CD4-positive, alpha-beta memory T cell (primary cell): ENCODE data around the gene CERS5. TPM values are rescaled to one million over a fixed set of nuclear protein-coding genes. Genes with fewer than 3 reads are reported as not detected.
A peak's percentile ranks its signal among the peaks of the same experiment; 100 is the strongest.

Source experiments
- CTCF ChIA-PET: fragments of 350-600 bp; sonication (Branson Sonifier 250); formaldehyde crosslinking; loops from one replicate; lab custom pipeline; 2021; ENCODE audit warnings: inconsistent platforms; ENCODE audit not compliant: partially characterized antibody; lab: Charles Lee
- POLR2A ChIA-PET: fragments of 350-600 bp; sonication (Branson Sonifier 250); formaldehyde crosslinking; loops from one replicate; lab custom pipeline; 2021; ENCODE audit not compliant: partially characterized antibody; lab: Charles Lee
- DNase-seq, 5 donors: peaks; one replicate each; pipeline versions ENCODE4 v3.0.0 to v3.0.0-alpha.2; 2020 to 2022; ENCODE audit warnings: mixed read lengths in 1 of 5
- H3K27ac ChIP-seq: one replicate; pipeline ENCODE4 v1.7.0; 2013; ENCODE audit warnings: low read depth, low read length
- H3K27me3 ChIP-seq: 2 replicates; pipeline ENCODE4 v1.7.0; 2013; ENCODE audit warnings: mild to moderate bottlenecking, low read length, moderate library complexity; ENCODE audit not compliant: insufficient read depth
- H3K36me3 ChIP-seq: 2 replicates; pipeline ENCODE4 v1.7.0; 2013; ENCODE audit warnings: mild to moderate bottlenecking, low read length, moderate library complexity; ENCODE audit not compliant: insufficient read depth
- H3K4me1 ChIP-seq: 2 replicates; pipeline ENCODE4 v1.7.0; 2013; ENCODE audit warnings: mild to moderate bottlenecking, low read length, moderate library complexity; ENCODE audit not compliant: insufficient read depth
- H3K4me3 ChIP-seq, 2 donors: one replicate each; pipeline ENCODE4 v1.7.0; 2013; ENCODE audit warnings: low read length in 2 of 2, mild to moderate bottlenecking in 1 of 2
- H3K9me3 ChIP-seq, 2 donors: one replicate each; pipeline ENCODE4 v1.7.0; 2013; ENCODE audit warnings: low read length in 2 of 2, control low read depth in 1 of 2; ENCODE audit not compliant: control insufficient read depth in 1 of 2
- H3K27ac Mint-ChIP-seq, 7 donors: one replicate each; pipeline ENCODE4 v1.8.0; 2020 to 2021; ENCODE audit warnings: mixed read lengths in 7 of 7, mild to moderate bottlenecking in 6 of 7, inconsistent platforms in 3 of 7, moderate library complexity in 3 of 7
- H3K27me3 Mint-ChIP-seq, 2 donors: one replicate each; pipeline ENCODE4 v1.8.0; 2020 to 2021; ENCODE audit warnings: mixed read lengths in 2 of 2
- H3K36me3 Mint-ChIP-seq, 2 donors: one replicate each; pipeline ENCODE4 v1.8.0; 2020 to 2021; ENCODE audit warnings: mixed read lengths in 2 of 2, inconsistent platforms in 1 of 2, mild to moderate bottlenecking in 1 of 2
- H3K4me1 Mint-ChIP-seq, 4 donors: one replicate each; pipeline ENCODE4 v1.8.0; 2020 to 2021; ENCODE audit warnings: mixed read lengths in 4 of 4, mild to moderate bottlenecking in 1 of 4
- H3K4me3 Mint-ChIP-seq, 8 donors: one replicate each; pipeline ENCODE4 v1.8.0; 2020 to 2021; ENCODE audit warnings: mixed read lengths in 8 of 8, mild to moderate bottlenecking in 7 of 8, moderate library complexity in 6 of 8, inconsistent platforms in 3 of 8
- H3K9me3 Mint-ChIP-seq, 8 donors: one replicate each; pipeline ENCODE4 v1.8.0; 2020 to 2021; ENCODE audit warnings: mixed read lengths in 8 of 8, mild to moderate bottlenecking in 5 of 8, inconsistent platforms in 3 of 8, moderate library complexity in 1 of 8
- intact Hi-C: fragments of 100-400 bp; cut with micrococcal nuclease; formaldehyde crosslinking; loops from one replicate; pipeline ENCODE4 v1.15.1; 2023
- polyA plus RNA-seq, 2 donors: library from polyadenylated mRNA; unstranded; fragments of 300-500 nt; fragmentation: Illumina TruSeq; gene quantifications; one replicate each; pipeline ENCODE4 v1.2.3, GENCODE V29; 2021
- total RNA-seq, 2 experiments: library from RNA; stranded (reverse); gene quantifications; one replicate each; pipeline ENCODE4 v1.2.3, GENCODE V29; 2021

Gene CERS5
- total and polyA plus RNA-seq, 4 experiments from 2014 or later = 42.1 to 62.7 (median 46.6) TPM

- DNase-seq = no peak
- intact Hi-C loops = loop anchor here (10.0 kb wide), 1 partner anchor 224 kb away; the partner anchor contains the start of gene AQP5
- no peaks in the 10 kb centered on the region for H3K27me3 ChIP-seq
- H3K4me1 ChIP-seq = peaks cover 38% of the 10 kb centered on the region
- Mint-ChIP-seq H3K9me3 (no peaks in the 10 kb centered on the region), H3K27me3 (no peaks in the 10 kb centered on the region), H3K36me3 (peaks cover 10 to 20% of the 10 kb centered on the region in 2 donors), H3K4me1 (peaks cover 14 to 47% (median 23%) of the 10 kb centered on the region in 4 donors), H3K4me3 (peak overlapping the region in 7 of 8 donors; percentile 65 to 94 (median 86)), H3K27ac (peak overlapping the region; percentile 64 to 95 (median 94))
- no peak overlapping the region for H3K4me3 ChIP-seq
- H3K27ac ChIP-seq = peak overlapping the region; percentile 18
- H3K36me3 ChIP-seq = no peaks in the 10 kb centered on the region
- POLR2A ChIA-PET = interaction anchor here (0.7 to 1.2 kb wide), 3 partner anchors 33 to 77 kb away, joined by 3 to 4 read pairs (median 4); partner anchors contain the start of gene COX14
- CTCF ChIA-PET = interaction anchor here (1.0 to 4.5 kb wide), 8 partner anchors 12 to 132 kb away, joined by 3 to 33 read pairs (median 6); partner anchors contain the start of gene COX14
- H3K9me3 ChIP-seq = no peaks in the 10 kb centered on the region
Measured at GRCh38 chr12:50188241-50188781, 21.1 kb upstream of the CERS5 start.

GRCh38 chr12:50187084-50187900 lies 20.1 kb upstream of the CERS5 start:
- no peaks in the 10 kb centered on the region for H3K36me3 ChIP-seq
- no peak for DNase-seq
- CTCF ChIA-PET = interaction anchor here (0.7 to 4.5 kb wide), 10 partner anchors 11 to 131 kb away, joined by 3 to 33 read pairs (median 4); partner anchors contain the start of genes COX14 and SMARCD1
- peaks cover 38% of the 10 kb centered on the region for H3K4me1 ChIP-seq
- no peak overlapping the region for H3K27ac ChIP-seq
- intact Hi-C loops = loop anchor here (10.0 kb wide), 1 partner anchor 222 kb away; the partner anchor contains the start of gene AQP5
- H3K36me3 Mint-ChIP-seq = peaks cover 4 to 11% of the 10 kb centered on the region in 2 donors
- no peaks in the 10 kb centered on the region for H3K9me3 Mint-ChIP-seq
- H3K9me3 ChIP-seq = no peaks in the 10 kb centered on the region
- no peaks in the 10 kb centered on the region for H3K27me3 ChIP-seq
- no peak overlapping the region for H3K4me3 Mint-ChIP-seq
- POLR2A ChIA-PET = interaction anchor here (0.6 to 1.2 kb wide), 2 partner anchors 34 to 230 kb away, joined by 3 to 4 read pairs; no protein-coding TSS in a partner anchor
- H3K27me3 Mint-ChIP-seq = no peaks in the 10 kb centered on the region
- peaks cover 14 to 41% (median 23%) of the 10 kb centered on the region in 4 donors for H3K4me1 Mint-ChIP-seq
- H3K4me3 ChIP-seq = no peak overlapping the region
- H3K27ac Mint-ChIP-seq = peak overlapping the region in 6 of 7 donors; percentile 14 to 80 (median 54)

GRCh38 chr12:50186681-50187080 lies 19.5 kb upstream of the CERS5 start:
- Mint-ChIP-seq H3K9me3 (no peaks in the 10 kb centered on the region), H3K27ac (peak overlapping the region in 6 of 7 donors; percentile 14 to 69 (median 48)), H3K4me1 (peaks cover 14 to 41% (median 23%) of the 10 kb centered on the region in 4 donors), H3K4me3 (no peak overlapping the region), H3K27me3 (no peaks in the 10 kb centered on the region), H3K36me3 (peaks cover 4 to 10% of the 10 kb centered on the region in 2 donors)
- Histone ChIP-seq H3K4me3 (no peak overlapping the region), H3K27me3 (no peaks in the 10 kb centered on the region), H3K4me1 (peaks cover 38% of the 10 kb centered on the region), H3K36me3 (no peaks in the 10 kb centered on the region), H3K27ac (no peak overlapping the region), H3K9me3 (no peaks in the 10 kb centered on the region)
- POLR2A ChIA-PET = no interaction called here
- intact Hi-C loops = loop anchor here (10.0 kb wide), 1 partner anchor 222 kb away; the partner anchor contains the start of gene AQP5
- CTCF ChIA-PET = interaction anchor here (0.7 to 4.5 kb wide), 6 partner anchors 10 to 116 kb away, joined by 3 to 33 read pairs (median 7); partner anchors contain the start of gene SMARCD1
- DNase-seq = no peak

GRCh38 chr12:50185970-50186663 lies 18.9 kb upstream of the CERS5 start:
- no peaks in the 10 kb centered on the region for H3K27me3 ChIP-seq
- no peaks in the 10 kb centered on the region for H3K9me3 Mint-ChIP-seq
- no peaks in the 10 kb centered on the region for H3K9me3 ChIP-seq
- CTCF ChIA-PET = interaction anchor here (0.7 to 4.5 kb wide), 7 partner anchors 10 to 128 kb away, joined by 3 to 33 read pairs (median 6); partner anchors contain the start of gene SMARCD1
- no peak overlapping the region for H3K4me3 ChIP-seq
- H3K4me3 Mint-ChIP-seq = no peak overlapping the region
- peaks cover 14 to 41% (median 23%) of the 10 kb centered on the region in 4 donors for H3K4me1 Mint-ChIP-seq
- intact Hi-C loops = loop anchor here (10.0 kb wide), 1 partner anchor 221 kb away; the partner anchor contains the start of gene AQP5
- POLR2A ChIA-PET = no interaction called here
- no peak for DNase-seq
- peak overlapping the region in 5 of 7 donors; percentile 29 to 56 (median 52) for H3K27ac Mint-ChIP-seq
- H3K27me3 Mint-ChIP-seq = no peaks in the 10 kb centered on the region
- no peak overlapping the region for H3K27ac ChIP-seq
- H3K36me3 ChIP-seq = no peaks in the 10 kb centered on the region
- H3K4me1 ChIP-seq = peaks cover 36% of the 10 kb centered on the region
- H3K36me3 Mint-ChIP-seq = peaks cover 8 to 16% of the 10 kb centered on the region in 2 donors

- intact Hi-C loops = loop anchor here (10.0 kb wide), 1 partner anchor 221 kb away; the partner anchor contains the start of gene AQP5
- Histone ChIP-seq H3K4me3 (no peak overlapping the region), H3K9me3 (no peaks in the 10 kb centered on the region), H3K27ac (no peak overlapping the region), H3K27me3 (no peaks in the 10 kb centered on the region), H3K4me1 (peaks cover 32% of the 10 kb centered on the region), H3K36me3 (peaks cover under 1% of the 10 kb centered on the region)
- Mint-ChIP-seq H3K27ac (peak overlapping the region in 5 of 7 donors; percentile 32 to 71 (median 52)), H3K9me3 (no peaks in the 10 kb centered on the region), H3K27me3 (no peaks in the 10 kb centered on the region), H3K36me3 (peaks cover 9 to 17% of the 10 kb centered on the region in 2 donors), H3K4me3 (no peak overlapping the region), H3K4me1 (peaks cover 14 to 41% (median 23%) of the 10 kb centered on the region in 4 donors)
- ChIA-PET CTCF (interaction anchor here (0.9 to 4.5 kb wide), 6 partner anchors 9 to 128 kb away, joined by 3 to 33 read pairs (median 4); partner anchors contain the start of gene COX14), POLR2A (interaction anchor here (0.6 to 1.5 kb wide), 2 partner anchors 36 to 520 kb away, joined by 3 read pairs; no protein-coding TSS in a partner anchor)
- DNase-seq = no peak
Measured at GRCh38 chr12:50185301-50185895, 18.2 kb upstream of the CERS5 start.

- CTCF ChIA-PET = interaction anchor here (0.8 to 4.5 kb wide), 4 partner anchors 8 to 114 kb away, joined by 3 to 33 read pairs (median 12); no protein-coding TSS in a partner anchor
Measured at GRCh38 chr12:50184261-50184660, 17.1 kb upstream of the CERS5 start.

More at GRCh38 chr12:50184261-50184660, 17.1 kb upstream of the CERS5 start:
- DNase-seq = no peak
- Mint-ChIP-seq H3K27me3 (no peaks in the 10 kb centered on the region), H3K9me3 (no peaks in the 10 kb centered on the region), H3K4me1 (peaks cover 13 to 35% (median 21%) of the 10 kb centered on the region in 4 donors), H3K27ac (peak overlapping the region in 2 of 7 donors; percentile 55 to 59), H3K4me3 (no peak overlapping the region), H3K36me3 (peaks cover 9 to 16% of the 10 kb centered on the region in 2 donors)
- no peak overlapping the region for H3K27ac ChIP-seq
- no peaks in the 10 kb centered on the region for H3K9me3 ChIP-seq
- H3K27me3 ChIP-seq = no peaks in the 10 kb centered on the region
- POLR2A ChIA-PET = interaction anchor here (1.5 kb wide), 1 partner anchor 37 kb away, joined by 3 read pairs; no protein-coding TSS in a partner anchor
- intact Hi-C loops = loop anchor here (10.0 kb wide), 1 partner anchor 219 kb away; the partner anchor contains the start of gene AQP5
- H3K36me3 ChIP-seq = peaks cover 6% of the 10 kb centered on the region
- peaks cover 28% of the 10 kb centered on the region for H3K4me1 ChIP-seq
- no peak overlapping the region for H3K4me3 ChIP-seq
